ENCODE data around the gene PCA3. TPM values are rescaled to one million over a fixed set of nuclear protein-coding genes. Genes with fewer than 3 reads are reported as not detected.

Gene PCA3
- total and polyA plus RNA-seq, 2 of the 8 experiments (the other 6 are each of a cell fraction or from before 2014, with no cell fraction given): not detected

Small RNA genes within 50 kb of the gene (small RNA-seq; reads per million reads assigned to genes)
- not detected for gene AL359314.1 (ENCODE audit: insufficient read depth)

Other genes with a start within 250 kb of the PCA3 start
- 13.2 and 13.3 TPM in 2 replicates for gene PRUNE2, start 141.7 kb downstream of the PCA3 start, total RNA-seq (2021; fragmentation: NEBNext Ultra II Directional; extraction: Animal tissue kit (Norgen Biotek cat#: 25700))
- 3.2 and 5.5 TPM in 2 replicates for gene PRUNE2, start 141.7 kb downstream of the PCA3 start, polyA plus RNA-seq (2011; rRNA removed)

Measured in H1 (cell line).